Measurements from ENCODE around the gene MORN4.
"Not testable (repeated sequence)": the region's sequence is repeated elsewhere in the genome, so short reads cannot be mapped to it uniquely, and the experiment has no call there.

Gene MORN4

DNA sequence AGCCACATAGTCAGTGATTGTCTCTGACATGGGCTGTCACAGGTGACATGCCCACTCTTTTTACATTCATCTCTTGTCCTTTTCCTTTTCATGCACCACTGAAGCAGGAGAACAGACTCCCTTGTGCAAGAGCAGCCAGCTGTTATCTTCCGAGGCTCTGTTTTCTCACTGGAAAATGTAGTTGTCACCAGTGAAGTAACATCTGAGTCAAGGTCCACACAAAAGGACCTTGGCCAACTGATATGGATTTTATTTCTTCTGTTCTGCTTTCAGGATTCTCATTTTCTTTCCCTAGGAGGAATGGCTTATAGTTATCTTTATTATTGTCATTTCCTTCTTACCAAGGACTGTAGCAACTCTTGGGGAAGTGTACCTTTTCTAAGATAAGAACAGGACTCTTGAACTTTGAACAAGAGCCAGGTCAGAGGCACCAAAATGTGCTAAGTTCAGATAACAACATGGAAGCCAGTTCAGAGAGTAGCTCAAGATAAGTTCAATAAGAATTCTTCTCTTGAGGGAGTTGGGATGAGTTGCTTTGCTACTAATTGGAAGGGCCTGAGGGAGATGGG is 31.1 kb upstream of the MORN4 start:
- no peak overlapping the region for H3K27ac ChIP-seq (ENCODE audit: insufficient read depth, low read depth, low read length, poor library complexity, severe bottlenecking)
- peaks cover 23% of the 10 kb centered on the region for H3K36me3 ChIP-seq (ENCODE audit: control insufficient read depth, insufficient read depth, low read length)
- H3K27me3 ChIP-seq (ENCODE audit: control insufficient read depth, insufficient read depth, low read length, poor library complexity, severe bottlenecking), result no peaks in the 10 kb centered on the region

DNA sequence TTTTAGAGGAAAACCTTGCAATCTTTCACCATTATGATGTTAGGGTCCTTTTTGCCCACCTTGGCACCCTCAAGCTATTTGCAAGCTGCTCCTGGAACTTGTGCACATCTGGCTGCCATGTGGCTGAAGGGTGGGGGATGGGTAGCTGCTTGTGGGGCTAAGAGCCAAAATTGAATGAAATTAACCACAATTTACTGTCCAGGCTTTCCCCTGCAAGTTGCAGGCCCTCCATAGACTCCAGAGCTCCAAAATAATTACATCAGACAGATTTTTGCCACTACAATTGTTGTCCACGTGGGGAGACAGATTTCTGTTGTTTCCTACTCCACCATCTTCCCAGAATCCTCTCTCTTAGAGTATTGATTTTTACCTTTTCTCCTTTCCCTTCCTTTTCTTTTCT is 26.3 kb upstream of the MORN4 start:
- Histone ChIP-seq H3K4me3 (ENCODE audit: insufficient read depth, low read depth, low read length) (no peak overlapping the region), H3K27me3 (ENCODE audit: control insufficient read depth, insufficient read depth, low read length, poor library complexity, severe bottlenecking) (no peaks in the 10 kb centered on the region), H3K9me3 (ENCODE audit: control insufficient read depth, low read length) (no peaks in the 10 kb centered on the region), H3K4me1 (ENCODE audit: control insufficient read depth, insufficient read depth, low read length) (no peaks in the 10 kb centered on the region), H3K36me3 (ENCODE audit: control insufficient read depth, insufficient read depth, low read length) (peaks cover 25% of the 10 kb centered on the region), H3K27ac (ENCODE audit: insufficient read depth, low read depth, low read length, poor library complexity, severe bottlenecking) (no peak overlapping the region)
- WGBS, 2 experiments, result 89 to 100% methylated on average over 1 of the region's 1 CpG

More for the DNA sequence above, 31.1 kb upstream of the MORN4 start:
- WGBS, 2 experiments, result 89 to 98% methylated on average over 1 of the region's 1 CpG
- no peaks in the 10 kb centered on the region for H3K4me1 ChIP-seq (ENCODE audit: control insufficient read depth, insufficient read depth, low read length)
- no peak overlapping the region for H3K4me3 ChIP-seq (ENCODE audit: insufficient read depth, low read depth, low read length)
- no peaks in the 10 kb centered on the region for H3K9me3 ChIP-seq (ENCODE audit: control insufficient read depth, low read length)

DNA sequence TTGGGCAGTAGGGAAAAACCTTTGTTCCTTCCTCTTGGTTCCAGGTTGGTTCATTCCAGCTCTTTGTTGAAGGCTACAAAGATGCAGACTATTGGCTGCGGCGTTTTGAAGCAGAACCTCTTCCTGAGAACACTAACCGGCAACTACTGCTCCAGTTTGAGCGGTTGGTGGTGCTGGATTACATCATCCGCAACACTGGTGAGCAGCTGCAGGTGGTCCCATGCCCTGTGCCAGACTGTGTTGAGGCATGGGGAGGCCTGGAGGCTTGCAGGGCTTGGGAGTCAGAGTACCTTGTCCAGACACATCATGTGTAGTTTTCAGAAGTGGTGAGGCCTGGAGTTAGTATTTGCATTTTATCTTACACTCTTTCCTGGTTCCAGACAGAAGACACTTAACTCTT is 23.5 kb upstream of the MORN4 start:
- H3K36me3 ChIP-seq (ENCODE audit: control insufficient read depth, insufficient read depth, low read length), result peaks cover 25% of the 10 kb centered on the region
- H3K4me3 ChIP-seq (ENCODE audit: insufficient read depth, low read depth, low read length), result no peak overlapping the region
- no peak overlapping the region for H3K27ac ChIP-seq (ENCODE audit: insufficient read depth, low read depth, low read length, poor library complexity, severe bottlenecking)
- WGBS, 2 experiments, result 93 to 96% methylated on average over 5 of the region's 5 CpGs
- H3K9me3 ChIP-seq (ENCODE audit: control insufficient read depth, low read length), result no peaks in the 10 kb centered on the region
- H3K27me3 ChIP-seq (ENCODE audit: control insufficient read depth, insufficient read depth, low read length, poor library complexity, severe bottlenecking), result no peaks in the 10 kb centered on the region
- no peaks in the 10 kb centered on the region for H3K4me1 ChIP-seq (ENCODE audit: control insufficient read depth, insufficient read depth, low read length)

DNA sequence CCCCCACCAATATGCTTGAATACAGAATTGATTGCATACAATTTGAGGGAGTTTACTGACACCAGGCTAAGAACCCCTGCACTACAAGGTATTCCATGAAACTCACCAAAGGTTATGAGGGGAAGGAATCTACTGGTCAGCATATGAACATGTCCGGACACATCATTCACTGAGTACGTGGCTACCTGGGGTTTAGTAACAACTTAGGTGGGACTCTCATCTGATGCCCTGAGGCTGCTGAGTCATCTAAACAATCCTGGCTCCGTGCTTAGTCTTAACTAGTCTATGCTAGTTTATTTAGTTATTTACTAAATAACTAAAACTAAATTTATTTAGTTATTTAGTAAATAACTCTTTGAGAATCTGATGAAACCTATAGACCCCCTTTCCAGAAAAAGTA is 18.5 kb upstream of the MORN4 start:
- peaks cover 33% of the 10 kb centered on the region for H3K36me3 ChIP-seq (ENCODE audit: control insufficient read depth, insufficient read depth, low read length)
- H3K27ac ChIP-seq (ENCODE audit: insufficient read depth, low read depth, low read length, poor library complexity, severe bottlenecking), result no peak overlapping the region
- 97 to 99% methylated on average over 2 of the region's 3 CpGs for WGBS, 2 experiments

DNA sequence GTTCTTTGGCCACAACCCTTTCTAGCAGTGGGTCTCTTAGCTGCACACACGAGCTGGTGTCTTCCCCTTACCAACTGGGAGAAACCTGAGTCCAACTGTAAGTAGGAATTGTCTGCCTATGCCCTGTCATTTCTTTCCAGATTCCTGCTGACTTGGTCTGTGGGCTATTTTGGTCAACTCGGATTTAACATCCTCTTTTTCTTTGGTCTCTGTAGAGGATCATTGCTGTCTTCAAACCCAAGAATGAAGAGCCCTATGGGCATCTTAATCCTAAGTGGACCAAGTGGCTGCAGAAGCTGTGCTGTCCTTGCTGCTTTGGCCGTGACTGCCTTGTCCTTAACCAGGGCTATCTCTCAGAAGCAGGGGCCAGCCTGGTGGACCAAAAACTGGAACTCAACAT is 17.4 kb upstream of the MORN4 start:
- 91 to 92% methylated on average over 3 of the region's 3 CpGs for WGBS, 2 experiments
- H3K4me1 ChIP-seq (ENCODE audit: control insufficient read depth, insufficient read depth, low read length), result no peaks in the 10 kb centered on the region

More for the DNA sequence above, 18.5 kb upstream of the MORN4 start:
- H3K9me3 ChIP-seq (ENCODE audit: control insufficient read depth, low read length), result no peaks in the 10 kb centered on the region
- no peaks in the 10 kb centered on the region for H3K27me3 ChIP-seq (ENCODE audit: control insufficient read depth, insufficient read depth, low read length, poor library complexity, severe bottlenecking)
- no peaks in the 10 kb centered on the region for H3K4me1 ChIP-seq (ENCODE audit: control insufficient read depth, insufficient read depth, low read length)
- no peak overlapping the region for H3K4me3 ChIP-seq (ENCODE audit: insufficient read depth, low read depth, low read length)

DNA sequence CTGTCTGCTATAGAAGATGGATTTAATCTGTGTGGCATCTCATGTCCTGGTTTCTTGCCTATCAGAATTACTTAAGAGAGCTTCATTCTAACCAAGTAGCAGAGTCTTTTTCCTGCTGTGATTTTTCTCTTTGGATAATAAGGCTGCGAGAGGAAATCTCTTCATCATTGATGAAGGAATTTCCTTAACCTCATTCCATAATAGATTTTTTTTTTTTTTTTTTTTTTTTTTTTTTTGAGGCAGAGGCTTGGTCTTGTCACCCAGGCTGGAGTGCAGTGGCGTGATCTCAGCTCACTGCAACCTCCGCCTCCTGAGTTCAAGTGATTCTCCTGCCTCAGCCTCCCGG is 16.1 kb upstream of the MORN4 start:
- not testable (repeated sequence) for H3K27me3 ChIP-seq (ENCODE audit: control insufficient read depth, insufficient read depth, low read length, poor library complexity, severe bottlenecking); H3K27ac ChIP-seq (ENCODE audit: insufficient read depth, low read depth, low read length, poor library complexity, severe bottlenecking); H3K4me1 ChIP-seq (ENCODE audit: control insufficient read depth, insufficient read depth, low read length); H3K9me3 ChIP-seq (ENCODE audit: control insufficient read depth, low read length); H3K4me3 ChIP-seq (ENCODE audit: insufficient read depth, low read depth, low read length)
- 94 to 100% methylated on average over 3 of the region's 4 CpGs for whole genome bisulfite sequencing, 2 experiments
- H3K36me3 ChIP-seq (ENCODE audit: control insufficient read depth, insufficient read depth, low read length), result peaks cover 30% of the 10 kb centered on the region

More for the DNA sequence above, 17.4 kb upstream of the MORN4 start:
- H3K36me3 ChIP-seq (ENCODE audit: control insufficient read depth, insufficient read depth, low read length), result peaks cover 23% of the 10 kb centered on the region
- no peaks in the 10 kb centered on the region for H3K9me3 ChIP-seq (ENCODE audit: control insufficient read depth, low read length)
- H3K4me3 ChIP-seq (ENCODE audit: insufficient read depth, low read depth, low read length), result no peak overlapping the region
- no peak overlapping the region for H3K27ac ChIP-seq (ENCODE audit: insufficient read depth, low read depth, low read length, poor library complexity, severe bottlenecking)
- no peaks in the 10 kb centered on the region for H3K27me3 ChIP-seq (ENCODE audit: control insufficient read depth, insufficient read depth, low read length, poor library complexity, severe bottlenecking)

DNA sequence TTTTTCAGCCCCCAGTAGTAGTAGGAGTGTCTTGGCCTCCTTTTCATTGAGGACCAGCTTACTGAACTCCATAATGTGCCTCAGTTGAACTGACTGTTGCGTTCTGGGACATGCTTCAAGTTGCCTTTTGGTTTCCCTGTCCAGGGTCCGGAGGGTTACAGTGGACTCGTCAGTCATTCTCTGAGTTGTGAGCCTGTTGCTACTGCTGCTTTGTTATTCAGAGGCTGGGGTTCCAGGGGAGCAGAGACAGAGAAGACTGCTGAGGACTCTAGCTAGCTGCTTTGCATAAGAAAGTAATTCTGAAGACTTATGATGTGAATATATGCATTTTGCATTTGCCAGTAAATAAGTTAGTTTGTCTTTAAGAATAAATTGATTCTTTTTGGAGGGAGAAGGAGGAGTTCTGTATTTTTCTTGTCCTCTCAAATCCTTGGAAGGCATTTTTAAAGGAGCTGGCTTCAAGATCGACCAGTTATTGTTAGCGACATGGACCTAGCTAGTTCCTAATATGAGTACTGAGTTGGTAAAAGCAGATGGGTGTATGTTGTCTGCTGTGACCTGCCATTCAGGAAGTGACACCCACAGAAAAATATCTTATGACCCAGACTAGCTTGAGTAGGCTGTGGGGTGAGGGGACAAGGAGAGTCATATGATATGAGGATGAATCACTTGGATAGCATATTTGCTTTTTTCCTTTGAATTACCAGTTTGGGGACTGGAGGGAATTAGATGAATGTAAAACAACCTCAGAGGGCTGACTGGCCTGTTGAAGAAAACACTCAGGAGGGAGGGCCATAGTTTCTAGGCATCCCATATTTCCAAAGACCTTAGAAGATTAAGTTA is 15.5 kb upstream of the MORN4 start:
- H3K36me3 ChIP-seq (ENCODE audit: control insufficient read depth, insufficient read depth, low read length), result peaks cover 27% of the 10 kb centered on the region
- no peak overlapping the region for H3K4me3 ChIP-seq (ENCODE audit: insufficient read depth, low read depth, low read length)
- H3K4me1 ChIP-seq (ENCODE audit: control insufficient read depth, insufficient read depth, low read length), result no peaks in the 10 kb centered on the region
- H3K27me3 ChIP-seq (ENCODE audit: control insufficient read depth, insufficient read depth, low read length, poor library complexity, severe bottlenecking), result no peaks in the 10 kb centered on the region
- no peak overlapping the region for H3K27ac ChIP-seq (ENCODE audit: insufficient read depth, low read depth, low read length, poor library complexity, severe bottlenecking)
- WGBS, 2 experiments, result 30 to 31% methylated on average over 5 of the region's 5 CpGs
- H3K9me3 ChIP-seq (ENCODE audit: control insufficient read depth, low read length), result no peaks in the 10 kb centered on the region

DNA sequence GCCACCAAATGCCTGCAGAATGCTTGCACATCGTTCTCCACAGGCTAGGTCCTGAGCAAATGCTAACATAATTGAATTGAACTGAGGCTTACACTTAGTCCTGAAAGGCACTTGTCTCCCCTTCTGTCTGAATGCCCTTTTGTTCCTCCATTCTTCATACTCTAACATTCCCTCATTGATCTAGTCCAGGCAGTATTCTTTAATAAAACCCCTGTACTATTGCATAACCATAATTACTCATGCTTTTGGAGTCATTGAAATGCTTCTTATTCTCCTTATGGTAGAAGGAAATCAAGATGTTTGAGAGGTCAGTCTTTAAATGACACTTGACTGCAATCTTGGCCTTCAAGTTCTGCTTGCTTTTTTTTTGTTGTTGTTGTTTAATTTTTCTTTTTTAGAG is 14.3 kb upstream of the MORN4 start:
- Histone ChIP-seq H3K4me1 (ENCODE audit: control insufficient read depth, insufficient read depth, low read length) (no peaks in the 10 kb centered on the region), H3K9me3 (ENCODE audit: control insufficient read depth, low read length) (no peaks in the 10 kb centered on the region), H3K27me3 (ENCODE audit: control insufficient read depth, insufficient read depth, low read length, poor library complexity, severe bottlenecking) (no peaks in the 10 kb centered on the region), H3K36me3 (ENCODE audit: control insufficient read depth, insufficient read depth, low read length) (peaks cover 22% of the 10 kb centered on the region), H3K4me3 (ENCODE audit: insufficient read depth, low read depth, low read length) (no peak overlapping the region), H3K27ac (ENCODE audit: insufficient read depth, low read depth, low read length, poor library complexity, severe bottlenecking) (no peak overlapping the region)
- WGBS, 2 experiments, result 80 to 88% methylated on average over 1 of the region's 1 CpG

DNA sequence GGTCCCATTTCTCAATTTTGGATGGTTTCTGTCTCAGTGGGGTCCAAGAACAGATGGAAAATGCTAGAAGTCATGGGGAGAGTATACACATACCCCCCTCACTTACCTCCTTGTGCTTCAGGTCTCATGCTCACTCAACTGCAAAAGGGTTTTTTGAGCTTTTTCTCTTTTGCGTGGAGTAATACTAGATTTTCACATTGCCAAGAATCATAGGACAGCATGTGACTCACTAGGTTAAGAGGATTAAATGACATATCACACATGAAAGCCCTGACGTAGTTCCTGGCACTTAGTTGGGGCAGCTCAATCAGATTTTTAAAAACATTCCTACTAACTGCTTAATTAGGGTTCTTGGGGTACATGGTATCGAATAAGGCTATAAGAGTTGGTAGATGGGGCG is 11.6 kb upstream of the MORN4 start:
- Histone ChIP-seq H3K4me3 (ENCODE audit: insufficient read depth, low read depth, low read length) (no peak overlapping the region), H3K27me3 (ENCODE audit: control insufficient read depth, insufficient read depth, low read length, poor library complexity, severe bottlenecking) (no peaks in the 10 kb centered on the region), H3K4me1 (ENCODE audit: control insufficient read depth, insufficient read depth, low read length) (peaks cover 6% of the 10 kb centered on the region), H3K36me3 (ENCODE audit: control insufficient read depth, insufficient read depth, low read length) (peaks cover 9% of the 10 kb centered on the region), H3K9me3 (ENCODE audit: control insufficient read depth, low read length) (no peaks in the 10 kb centered on the region), H3K27ac (ENCODE audit: insufficient read depth, low read depth, low read length, poor library complexity, severe bottlenecking) (no peak overlapping the region)
- WGBS, 2 experiments, result 97 to 99% methylated on average over 4 of the region's 4 CpGs

DNA sequence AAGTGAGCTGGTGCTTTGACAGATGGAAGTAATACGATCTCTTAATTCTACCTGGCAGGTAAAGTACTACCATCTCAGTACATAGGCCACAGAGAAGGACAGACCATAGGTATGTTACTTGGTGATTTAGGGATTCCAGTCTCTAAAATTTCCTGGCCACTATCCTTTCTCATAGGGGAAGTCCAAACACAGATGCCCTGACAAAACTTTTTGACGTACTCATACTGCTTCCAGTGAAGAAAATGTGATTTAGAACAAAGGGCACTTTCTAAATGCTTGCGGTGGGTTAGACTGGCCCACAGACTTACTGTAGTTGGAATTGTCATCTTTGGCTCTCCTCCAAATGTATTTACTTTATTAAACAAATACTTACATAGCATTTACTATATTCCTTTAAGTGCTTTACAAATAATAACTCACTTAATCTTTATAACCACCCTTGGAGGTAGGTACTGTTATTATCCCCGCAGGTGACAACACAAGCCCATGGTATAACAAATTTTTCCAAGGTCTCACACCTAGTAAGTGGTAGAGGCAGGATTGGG is 10.2 kb upstream of the MORN4 start:
- 96 to 99% methylated on average over 4 of the region's 4 CpGs for WGBS, 2 experiments
- no peaks in the 10 kb centered on the region for H3K9me3 ChIP-seq (ENCODE audit: control insufficient read depth, low read length)
- no peak overlapping the region for H3K4me3 ChIP-seq (ENCODE audit: insufficient read depth, low read depth, low read length)
- H3K36me3 ChIP-seq (ENCODE audit: control insufficient read depth, insufficient read depth, low read length), result peaks cover 9% of the 10 kb centered on the region
- H3K4me1 ChIP-seq (ENCODE audit: control insufficient read depth, insufficient read depth, low read length), result peaks cover 6% of the 10 kb centered on the region
- no peaks in the 10 kb centered on the region for H3K27me3 ChIP-seq (ENCODE audit: control insufficient read depth, insufficient read depth, low read length, poor library complexity, severe bottlenecking)
- no peak overlapping the region for H3K27ac ChIP-seq (ENCODE audit: insufficient read depth, low read depth, low read length, poor library complexity, severe bottlenecking)

All from ectodermal cell (in vitro differentiated cells).